ENCODE measurements around the gene SMURF1. TPM values are rescaled to one million over a fixed set of nuclear protein-coding genes. Genes with fewer than 3 reads are reported as not detected.

Gene SMURF1
- total RNA-seq, 1 donor, result 22.6 TPM

DNA sequence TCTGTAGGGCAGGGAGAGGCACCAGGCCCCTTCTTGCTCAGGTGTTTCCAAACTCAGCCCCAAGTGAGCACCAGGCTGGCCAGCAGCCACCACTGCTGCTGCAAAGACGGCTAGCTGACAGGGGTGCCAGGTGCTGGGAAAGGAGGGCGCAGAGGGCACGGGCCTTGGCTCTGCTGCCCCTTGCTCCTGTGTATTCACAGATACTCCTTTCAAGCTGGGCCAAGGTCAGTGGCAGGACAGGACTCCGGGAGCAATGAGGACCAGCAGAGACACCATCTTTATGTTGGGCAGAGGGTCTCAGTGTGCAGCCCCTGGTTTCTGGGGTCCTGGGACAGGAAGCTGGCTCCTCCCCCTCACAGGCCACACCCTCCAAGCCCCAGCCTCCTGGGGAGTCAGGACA, 110.1 kb downstream of the SMURF1 start:
- no peak for TF ChIP-seq CTCF (IDR thresholded peaks at IDR 0.05; ENCODE audit: insufficient read depth, low read length)
- DNase-seq (ENCODE audit: low read depth), result no peak
- no peak overlapping the region for H3K4me3 ChIP-seq (ENCODE audit: low read depth, low read length)

- no peak overlapping the region for H3K4me3 ChIP-seq (ENCODE audit: low read depth, low read length)
- TF ChIP-seq CTCF (IDR thresholded peaks at IDR 0.05; ENCODE audit: insufficient read depth, low read length), result no peak
- no peak for DNase-seq (ENCODE audit: low read depth)
Observed at GRCh38 chr7:99032928-99033327, 111.0 kb downstream of the SMURF1 start.

- no peak overlapping the region for H3K4me3 ChIP-seq (ENCODE audit: low read depth, low read length)
- DNase-seq (ENCODE audit: low read depth), result no peak
- no peak for TF ChIP-seq CTCF (IDR thresholded peaks at IDR 0.05; ENCODE audit: insufficient read depth, low read length)
Observed at GRCh38 chr7:99031496-99031895, 112.4 kb downstream of the SMURF1 start.

DNA sequence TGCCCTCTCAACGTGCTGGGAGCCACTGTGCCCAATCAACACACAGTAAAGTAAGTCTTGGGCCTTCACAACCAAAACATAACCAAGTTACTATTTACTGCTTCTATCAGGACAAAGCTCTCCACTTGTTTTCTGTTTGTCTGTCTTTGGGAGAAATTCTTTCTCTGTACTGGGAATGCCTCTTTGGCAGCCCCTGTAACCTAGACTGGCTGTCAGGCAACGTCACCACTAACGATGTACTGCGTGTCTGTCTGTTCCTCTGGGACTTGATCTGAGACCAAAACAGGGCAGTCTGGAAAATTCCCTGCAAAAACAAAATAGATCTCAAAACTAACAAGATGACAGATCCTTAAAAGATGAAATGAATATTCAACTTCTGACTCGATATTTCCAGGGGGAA, 113.0 kb downstream of the SMURF1 start:
- DNase-seq (ENCODE audit: low read depth), result peak; percentile 37
- H3K4me3 ChIP-seq (ENCODE audit: low read depth, low read length), result no peak overlapping the region
- no peak for TF ChIP-seq CTCF (IDR thresholded peaks at IDR 0.05; ENCODE audit: insufficient read depth, low read length)

- H3K4me3 ChIP-seq (ENCODE audit: low read depth, low read length), result no peak overlapping the region
- DNase-seq (ENCODE audit: low read depth), result no peak
- TF ChIP-seq CTCF (IDR thresholded peaks at IDR 0.05; ENCODE audit: insufficient read depth, low read length), result no peak
Observed at GRCh38 chr7:99030457-99030856, 113.5 kb downstream of the SMURF1 start.

DNA sequence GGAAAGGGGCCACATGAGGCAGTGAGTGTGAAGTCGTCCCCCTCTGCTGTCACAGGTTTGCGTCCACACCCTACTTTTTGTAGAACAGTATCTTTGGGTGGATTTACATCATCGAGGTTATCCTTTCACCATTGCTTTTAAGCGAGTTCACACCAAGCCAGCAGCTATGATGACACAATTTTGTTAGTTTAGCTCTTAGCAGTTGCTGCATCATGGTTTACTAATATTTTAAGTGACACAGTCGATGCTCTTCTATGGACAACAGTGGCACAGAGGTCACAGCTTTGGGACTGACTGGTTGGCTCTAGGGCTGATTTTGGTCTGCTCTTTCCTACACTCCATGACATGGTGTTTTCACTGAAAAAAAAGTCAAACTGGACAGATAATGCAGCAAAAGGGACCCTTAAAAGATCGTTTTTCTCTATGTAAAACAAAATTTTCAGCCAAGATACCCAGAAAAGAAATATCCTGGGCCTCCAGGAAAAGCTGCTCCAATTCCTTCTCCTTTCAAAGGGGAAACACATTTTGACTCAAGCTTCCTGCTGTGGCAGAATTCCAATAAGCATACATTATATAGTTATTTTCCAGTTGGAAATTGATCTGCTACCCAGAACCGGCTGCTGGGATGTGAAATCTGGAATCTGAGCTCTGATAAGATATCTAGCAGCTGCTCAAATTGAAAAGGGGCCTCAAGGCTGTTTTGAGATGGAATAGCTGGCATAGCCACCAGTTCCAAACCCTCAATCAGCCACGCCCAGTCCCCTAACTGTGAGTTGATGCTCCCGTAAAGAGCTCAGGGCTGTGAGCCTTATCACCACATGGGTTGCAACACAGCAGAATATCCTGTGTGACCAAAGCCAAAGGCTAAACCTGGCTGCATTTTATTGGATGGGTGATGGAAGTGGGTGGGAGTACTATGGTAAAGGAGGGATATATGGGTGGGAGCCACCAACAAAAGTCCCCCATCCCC, 114.2 kb downstream of the SMURF1 start:
- peak; percentile 43 for DNase-seq (ENCODE audit: low read depth)
- TF ChIP-seq CTCF (IDR thresholded peaks at IDR 0.05; ENCODE audit: insufficient read depth, low read length), result no peak
- no peak overlapping the region for H3K4me3 ChIP-seq (ENCODE audit: low read depth, low read length)

All from fibroblast of the aortic adventitia (primary cell).